ENCODE data around the gene GAL3ST1.

Gene GAL3ST1

GRCh38 chr22:30506507-30506968 lies 67.9 kb downstream of the GAL3ST1 start:
- DNase-seq = peak; percentile 19
- Histone ChIP-seq H3K4me1 (no peaks in the 10 kb centered on the region), H3K36me3 (no peaks in the 10 kb centered on the region), H3K4me3 (ENCODE audit: low read depth, low read length) (no peak overlapping the region), H3K9me3 (no peaks in the 10 kb centered on the region), H3K27me3 (no peaks in the 10 kb centered on the region)
- TF ChIP-seq CTCF (IDR thresholded peaks at IDR 0.05; ENCODE audit: low read depth, low read length) = no peak
